VCaP (cell line): ENCODE data around the gene SLC28A3.

Source experiments
- H3K27ac ChIP-seq: fragments of 450-650 bp; 2 replicates; pipeline ENCODE4 v1.5.1; 2017
- TF ChIP-seq, protein P1 (sequence below): fragments of 450-650 bp; conservative IDR thresholded peaks from 2 replicates; pipeline ENCODE4 v1.5.1; 2017; ENCODE audit warnings: mild to moderate bottlenecking, moderate library complexity

Gene SLC28A3

DNA sequence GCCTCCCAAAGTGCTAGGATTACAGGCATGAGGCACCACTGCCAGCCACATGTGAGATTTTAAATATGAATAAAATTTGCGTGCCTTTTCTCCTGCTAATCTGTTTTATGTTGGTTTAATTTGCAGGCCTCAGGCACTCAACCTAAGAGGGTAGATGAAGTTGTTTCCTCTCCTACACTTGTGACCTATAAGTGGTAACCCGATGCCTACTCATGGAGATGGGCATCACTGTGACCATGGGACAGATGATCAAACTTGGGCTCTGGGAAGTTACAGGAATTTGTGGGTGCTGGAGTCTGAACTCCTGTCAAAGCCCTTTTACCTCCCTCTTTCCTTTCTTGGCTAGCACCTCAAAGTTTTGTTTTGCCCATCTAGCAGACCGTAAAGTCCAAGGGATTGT lies 1.1 kb downstream of the SLC28A3 start:
- no peak overlapping the region for H3K27ac ChIP-seq
- TF ChIP-seq, protein P1, sequence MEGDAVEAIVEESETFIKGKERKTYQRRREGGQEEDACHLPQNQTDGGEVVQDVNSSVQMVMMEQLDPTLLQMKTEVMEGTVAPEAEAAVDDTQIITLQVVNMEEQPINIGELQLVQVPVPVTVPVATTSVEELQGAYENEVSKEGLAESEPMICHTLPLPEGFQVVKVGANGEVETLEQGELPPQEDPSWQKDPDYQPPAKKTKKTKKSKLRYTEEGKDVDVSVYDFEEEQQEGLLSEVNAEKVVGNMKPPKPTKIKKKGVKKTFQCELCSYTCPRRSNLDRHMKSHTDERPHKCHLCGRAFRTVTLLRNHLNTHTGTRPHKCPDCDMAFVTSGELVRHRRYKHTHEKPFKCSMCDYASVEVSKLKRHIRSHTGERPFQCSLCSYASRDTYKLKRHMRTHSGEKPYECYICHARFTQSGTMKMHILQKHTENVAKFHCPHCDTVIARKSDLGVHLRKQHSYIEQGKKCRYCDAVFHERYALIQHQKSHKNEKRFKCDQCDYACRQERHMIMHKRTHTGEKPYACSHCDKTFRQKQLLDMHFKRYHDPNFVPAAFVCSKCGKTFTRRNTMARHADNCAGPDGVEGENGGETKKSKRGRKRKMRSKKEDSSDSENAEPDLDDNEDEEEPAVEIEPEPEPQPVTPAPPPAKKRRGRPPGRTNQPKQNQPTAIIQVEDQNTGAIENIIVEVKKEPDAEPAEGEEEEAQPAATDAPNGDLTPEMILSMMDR, result no peak

DNA sequence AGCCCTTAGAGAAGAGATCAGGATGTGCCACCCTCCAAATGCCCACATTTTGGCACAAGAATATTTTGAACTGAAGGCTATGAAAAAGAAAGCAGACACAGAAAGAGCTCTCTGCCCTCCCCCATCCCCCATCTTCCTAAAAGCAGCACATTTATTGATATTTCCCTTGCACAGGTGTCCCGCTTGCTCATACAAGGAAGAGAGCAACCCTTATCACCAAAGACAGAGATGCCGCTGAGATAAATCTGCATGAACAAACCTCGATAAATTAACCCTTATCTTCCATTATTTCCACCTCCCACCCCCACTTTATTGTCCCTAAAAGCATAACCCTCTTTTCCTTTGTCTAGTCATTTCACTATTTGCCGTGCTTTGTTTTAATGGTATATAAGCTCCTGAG lies 1.8 kb downstream of the SLC28A3 start:
- TF ChIP-seq, protein P1, result no peak
- H3K27ac ChIP-seq, result no peak overlapping the region

DNA sequence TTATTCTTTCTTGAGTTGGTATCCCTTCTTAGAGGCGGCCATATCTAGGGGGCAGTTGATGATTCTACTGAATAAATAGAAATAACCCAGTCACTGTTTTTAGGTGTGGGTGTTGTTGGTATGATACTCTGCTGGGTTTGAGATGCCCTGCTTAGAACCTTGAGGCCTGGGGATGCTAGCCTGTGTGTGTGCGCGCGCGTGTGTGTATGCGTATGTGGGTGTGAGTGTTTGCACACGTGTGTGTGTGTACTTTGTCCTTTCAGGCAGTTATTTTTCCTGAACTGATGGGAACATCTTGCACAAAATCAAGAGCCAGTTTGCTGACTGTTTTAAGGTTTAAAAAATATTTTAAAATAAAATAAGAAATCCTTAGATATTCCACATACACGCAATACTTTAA lies 3.3 kb downstream of the SLC28A3 start:
- TF ChIP-seq, protein P1, result no peak
- no peak overlapping the region for H3K27ac ChIP-seq

DNA sequence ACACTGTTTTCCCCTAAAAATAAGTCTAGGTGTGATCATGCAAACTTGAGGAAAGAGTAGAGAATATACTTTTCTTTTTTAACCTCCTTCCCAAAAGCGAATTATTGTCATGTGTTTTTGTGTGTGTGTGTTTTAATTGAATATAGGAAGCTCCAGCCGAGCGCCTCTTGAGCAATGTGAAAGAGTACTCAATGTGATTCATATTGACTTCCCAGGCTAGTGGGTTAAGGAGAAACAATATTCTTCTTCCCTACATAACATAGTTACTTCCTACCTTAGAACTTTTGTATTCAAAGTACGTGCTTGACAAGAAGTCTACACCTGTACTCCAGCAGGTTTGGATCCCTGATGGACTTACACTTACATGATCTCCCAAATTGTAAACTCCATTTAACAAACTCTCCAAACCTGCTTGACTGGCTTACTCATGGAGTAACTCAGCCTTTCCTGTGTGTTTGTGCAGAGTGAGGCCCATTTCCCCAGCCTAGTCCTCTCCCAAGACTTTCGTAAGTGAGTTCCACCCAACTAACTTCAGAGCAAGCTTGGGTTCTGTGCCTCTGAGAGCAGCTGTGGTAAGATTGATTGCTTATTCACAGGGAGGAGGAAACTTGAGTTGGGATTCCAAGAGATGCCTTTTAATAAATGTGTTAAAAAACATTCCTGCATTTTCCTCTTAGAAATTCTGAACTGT lies 9.3 kb downstream of the SLC28A3 start:
- peak overlapping the region; percentile 46; the same call in 1 of the 2 replicates for H3K27ac ChIP-seq
- TF ChIP-seq, protein P1, result no peak

DNA sequence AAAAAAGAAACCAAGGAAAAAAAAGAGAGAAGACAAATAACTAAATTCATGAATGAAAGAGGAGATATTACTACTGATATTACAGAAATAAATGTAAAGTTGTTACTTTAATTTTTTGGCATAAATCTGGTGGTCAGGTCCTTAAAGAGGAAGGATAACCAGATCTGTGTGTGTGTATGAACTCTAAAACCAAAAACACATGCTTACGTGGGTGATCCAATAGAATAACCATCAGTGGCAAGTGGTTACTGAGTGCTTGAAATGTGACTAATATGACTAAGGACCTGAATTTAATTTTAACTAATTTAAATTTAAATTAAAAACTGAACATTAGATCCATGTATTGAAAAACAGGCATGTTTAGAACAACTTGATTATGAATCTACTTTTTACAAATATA lies 10.3 kb downstream of the SLC28A3 start:
- TF ChIP-seq, protein P1, result no peak
- no peak overlapping the region for H3K27ac ChIP-seq

DNA sequence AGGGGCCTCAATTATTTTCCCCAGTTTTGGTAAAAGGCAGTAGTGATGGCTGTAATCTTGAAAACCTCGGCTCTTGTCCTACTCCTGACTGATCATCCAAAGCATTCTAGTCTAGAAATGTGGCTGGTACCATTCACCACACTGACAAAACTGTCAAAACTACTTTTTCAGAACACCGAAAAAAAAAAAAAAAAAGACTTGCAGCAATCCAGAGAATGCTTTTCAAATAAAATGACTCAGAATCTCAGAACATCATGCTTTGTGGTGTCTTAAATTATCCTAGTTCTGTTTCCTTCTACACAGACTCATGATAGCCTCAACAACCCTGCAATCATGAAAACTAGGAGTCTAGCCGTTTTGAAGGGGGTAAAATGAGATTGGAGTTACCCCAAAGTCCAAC lies 13.4 kb downstream of the SLC28A3 start:
- TF ChIP-seq, protein P1, result no peak
- no peak overlapping the region for H3K27ac ChIP-seq

DNA sequence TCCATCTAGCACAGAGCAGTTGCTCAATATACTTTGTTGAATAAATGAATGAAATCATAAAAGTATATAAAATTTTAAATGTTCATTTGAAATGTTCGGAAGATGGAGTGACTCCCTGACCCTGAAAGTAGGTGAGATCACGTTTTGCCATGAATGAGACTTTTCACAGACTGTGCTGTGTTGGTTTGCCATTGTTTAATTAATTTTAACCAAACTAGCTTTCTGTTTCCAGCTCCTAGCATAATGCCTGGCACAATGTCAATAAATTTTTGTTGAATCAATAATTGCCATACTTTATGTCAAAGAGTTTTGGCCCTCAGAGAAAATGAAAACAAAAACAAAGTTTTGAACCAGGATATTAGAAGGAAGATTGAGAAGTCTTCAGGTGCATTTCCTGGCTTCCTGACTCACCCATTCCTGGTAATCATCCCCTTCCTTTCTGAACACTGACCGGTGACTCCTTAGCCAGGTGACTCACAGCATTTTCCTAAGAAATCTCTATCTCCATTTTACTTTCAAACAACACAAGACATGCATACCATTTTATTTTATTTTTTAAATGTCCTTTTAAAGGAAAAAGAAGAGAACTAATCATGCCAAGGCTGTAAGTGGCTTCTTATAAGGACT lies 15.1 kb downstream of the SLC28A3 start:
- no peak overlapping the region for H3K27ac ChIP-seq
- TF ChIP-seq, protein P1, result no peak
